Loucy (cell line): ENCODE results near the gene SLBP.
"Not testable (repeated sequence)": the region's sequence is repeated elsewhere in the genome, so short reads cannot be mapped to it uniquely, and the experiment has no call there.

Experiments
- H2AFZ ChIP-seq: fragments of 200-600 bp; sonication (generic); 2 replicates; pipeline ENCODE4 v1.6.0; 2016; ENCODE audit warnings: antibody characterized with exemption, mild to moderate bottlenecking, low read length, moderate library complexity
- H3F3A ChIP-seq: fragments of 200-600 bp; 2 replicates; pipeline ENCODE4 v1.6.0; 2016; ENCODE audit warnings: antibody characterized with exemption, low read depth, mild to moderate bottlenecking
- H3K27me3 ChIP-seq: fragments of 200-600 bp; sonication (generic); 2 replicates; pipeline ENCODE4 v1.6.1; 2014; ENCODE audit warnings: low read length, mild to moderate bottlenecking; ENCODE audit not compliant: insufficient read depth, poor library complexity, severe bottlenecking
- H3K36me3 ChIP-seq: fragments of 200-600 bp; sonication (generic); 2 replicates; pipeline ENCODE4 v1.6.1; 2016; ENCODE audit warnings: low read length; ENCODE audit not compliant: insufficient read depth
- H3K4me1 ChIP-seq: fragments of 200-600 bp; sonication (generic); 2 replicates; pipeline ENCODE4 v1.5.1; 2014; ENCODE audit warnings: low read length, mild to moderate bottlenecking; ENCODE audit not compliant: insufficient read depth, poor library complexity, severe bottlenecking
- H3K4me2 ChIP-seq: fragments of 200-600 bp; sonication (generic); 2 replicates; pipeline ENCODE4 v1.6.0; 2014; ENCODE audit warnings: antibody characterized with exemption, low read length, low read depth, mild to moderate bottlenecking; ENCODE audit not compliant: poor library complexity, severe bottlenecking
- H3K4me3 ChIP-seq: fragments of 200-600 bp; sonication (generic); 2 replicates; pipeline ENCODE4 v1.5.1; 2014; ENCODE audit warnings: low read length, mild to moderate bottlenecking, mixed read lengths; ENCODE audit not compliant: poor library complexity, severe bottlenecking
- H3K79me2 ChIP-seq: fragments of 200-600 bp; sonication (generic); 2 replicates; pipeline ENCODE4 v1.6.1; 2014; ENCODE audit warnings: low read length; ENCODE audit not compliant: insufficient read depth
- H3K9ac ChIP-seq: fragments of 200-600 bp; sonication (generic); 2 replicates; pipeline ENCODE4 v1.6.0; 2014; ENCODE audit warnings: mild to moderate bottlenecking, low read depth, low read length, moderate library complexity; ENCODE audit not compliant: poor library complexity, severe bottlenecking
- H3K9me2 ChIP-seq: fragments of 200-600 bp; sonication (generic); replicated peaks from 2 replicates; pipeline ENCODE4 v1.6.1; 2016; ENCODE audit warnings: low read depth, low read length, mixed read lengths
- H3K9me3 ChIP-seq: fragments of 200-600 bp; sonication (generic); 2 replicates; pipeline ENCODE4 v1.6.1; 2014; ENCODE audit warnings: mild to moderate bottlenecking, antibody characterized with exemption, low read length, low read depth; ENCODE audit not compliant: insufficient read depth
- H4K20me1 ChIP-seq: fragments of 200-600 bp; sonication (generic); 2 replicates; pipeline ENCODE4 v1.6.0; 2014; ENCODE audit warnings: antibody characterized with exemption, low read length, mild to moderate bottlenecking; ENCODE audit not compliant: insufficient read depth, poor library complexity, severe bottlenecking
- CTCF ChIP-seq: fragments of 200-600 bp; sonication (generic); conservative IDR thresholded peaks from 2 replicates; pipeline ENCODE4 v1.5.1; 2014; ENCODE audit warnings: mild to moderate bottlenecking, antibody characterized with exemption, low read length
- EZH2phosphoT487 ChIP-seq: fragments of 200-600 bp; IDR thresholded peaks from 2 replicates; pipeline ENCODE4 v1.6.1; 2018; ENCODE audit warnings: antibody characterized with exemption, mild to moderate bottlenecking, moderate library complexity, borderline replicate concordance

The SLBP gene

GRCh38 chr4:1674682-1675081, 37.4 kb downstream of the SLBP start:
- no peaks in the 10 kb centered on the region for H3K9me2 ChIP-seq
- H4K20me1 ChIP-seq: no peaks in the 10 kb centered on the region
- H3F3A ChIP-seq: no peaks in the 10 kb centered on the region
- H3K9me3 ChIP-seq: no peaks in the 10 kb centered on the region
- no peaks in the 10 kb centered on the region for H3K79me2 ChIP-seq
- no peak overlapping the region for H3K9ac ChIP-seq
- TF ChIP-seq EZH2phosphoT487 (no peak), CTCF (no peak)
- H2AFZ ChIP-seq: no peak overlapping the region
- no peaks in the 10 kb centered on the region for H3K27me3 ChIP-seq
- no peaks in the 10 kb centered on the region for H3K36me3 ChIP-seq
- no peaks in the 10 kb centered on the region for H3K4me1 ChIP-seq
- no peak overlapping the region for H3K4me2 ChIP-seq
- no peak overlapping the region for H3K4me3 ChIP-seq

- no peaks in the 10 kb centered on the region for H3K9me2 ChIP-seq
- H3K9ac ChIP-seq: no peak overlapping the region
- no peaks in the 10 kb centered on the region for H3K4me1 ChIP-seq
- no peaks in the 10 kb centered on the region for H4K20me1 ChIP-seq
- TF ChIP-seq CTCF (no peak), EZH2phosphoT487 (no peak)
- H2AFZ ChIP-seq: no peak overlapping the region
- no peaks in the 10 kb centered on the region for H3K9me3 ChIP-seq
- H3K79me2 ChIP-seq: no peaks in the 10 kb centered on the region
- H3K4me2 ChIP-seq: no peak overlapping the region
- H3F3A ChIP-seq: no peaks in the 10 kb centered on the region
- no peaks in the 10 kb centered on the region for H3K36me3 ChIP-seq
- H3K27me3 ChIP-seq: no peaks in the 10 kb centered on the region
- no peak overlapping the region for H3K4me3 ChIP-seq
Measured at GRCh38 chr4:1673671-1674070, 38.4 kb downstream of the SLBP start.

GRCh38 chr4:1671011-1671410, 41.1 kb downstream of the SLBP start:
- H3K9me2 ChIP-seq, H3K36me3 ChIP-seq, H3K4me3 ChIP-seq, H4K20me1 ChIP-seq, H3K4me2 ChIP-seq, H3K4me1 ChIP-seq, H3K79me2 ChIP-seq, H3K9me3 ChIP-seq, H3K27me3 ChIP-seq, H3K9ac ChIP-seq, H2AFZ ChIP-seq, H3F3A ChIP-seq: not testable (repeated sequence)

- Histone ChIP-seq H3K4me1 (no peaks in the 10 kb centered on the region), H3K9me3 (no peaks in the 10 kb centered on the region), H3K36me3 (no peaks in the 10 kb centered on the region), H3K9ac (no peak overlapping the region), H3K9me2 (no peaks in the 10 kb centered on the region), H3K4me3 (no peak overlapping the region), H3K79me2 (no peaks in the 10 kb centered on the region), H3F3A (no peaks in the 10 kb centered on the region), H2AFZ (no peak overlapping the region), H3K27me3 (no peaks in the 10 kb centered on the region), H3K4me2 (no peak overlapping the region), H4K20me1 (no peaks in the 10 kb centered on the region)
- TF ChIP-seq EZH2phosphoT487 (no peak), CTCF (no peak)
Measured at GRCh38 chr4:1670279-1670678, 41.8 kb downstream of the SLBP start.
